HG02678 (cell line): ENCODE measurements around the gene STX1A.

Experiments
- ATAC-seq: cut with Tn5 transposase; IDR thresholded peaks from one replicate; pipeline ENCODE4 v1.9.1; 2021; ENCODE audit warnings: mild to moderate bottlenecking, moderate library complexity; ENCODE audit not compliant: unreplicated experiment

Gene STX1A

GRCh38 chr7:73708961-73709549 is 10.4 kb downstream of the STX1A start:
- ATAC-seq = no peak

- no peak for ATAC-seq
These were observed 12.3 kb downstream of the STX1A start for GRCh38 chr7:73707045-73707631.

GRCh38 chr7:73706126-73707044 is 13.1 kb downstream of the STX1A start:
- no peak for ATAC-seq

- no peak for ATAC-seq
These were observed 13.9 kb downstream of the STX1A start for GRCh38 chr7:73705551-73705920.

- ATAC-seq = no peak
These were observed 14.6 kb downstream of the STX1A start for GRCh38 chr7:73704640-73705550.

- ATAC-seq = no peak
These were observed 15.5 kb downstream of the STX1A start for GRCh38 chr7:73703757-73704639.

GRCh38 chr7:73703225-73703624 is 16.2 kb downstream of the STX1A start:
- ATAC-seq = no peak

- ATAC-seq = no peak
These were observed 16.8 kb downstream of the STX1A start for GRCh38 chr7:73702665-73703064.

GRCh38 chr7:73702226-73702625 is 17.2 kb downstream of the STX1A start:
- no peak for ATAC-seq

GRCh38 chr7:73701357-73701995 is 18.0 kb downstream of the STX1A start:
- no peak for ATAC-seq

GRCh38 chr7:73700581-73701134 is 18.8 kb downstream of the STX1A start:
- no peak for ATAC-seq

- ATAC-seq = no peak
These were observed 19.4 kb downstream of the STX1A start for GRCh38 chr7:73700069-73700423.

- ATAC-seq = no peak
These were observed 19.9 kb downstream of the STX1A start for GRCh38 chr7:73699370-73700068.

GRCh38 chr7:73698410-73698809 is 21.1 kb downstream of the STX1A start:
- no peak for ATAC-seq

- ATAC-seq = no peak
These were observed 23.1 kb downstream of the STX1A start for GRCh38 chr7:73696372-73696771.

- no peak for ATAC-seq
These were observed 28.8 kb downstream of the STX1A start for GRCh38 chr7:73690646-73691045.

- no peak for ATAC-seq
These were observed 31.2 kb downstream of the STX1A start for GRCh38 chr7:73688288-73688687.

GRCh38 chr7:73685311-73685710 is 34.2 kb downstream of the STX1A start:
- ATAC-seq = no peak
